ENCODE data around the gene DYNLT4. TPM values are rescaled to one million over a fixed set of nuclear protein-coding genes. Genes with fewer than 3 reads are reported as not detected.
"Not testable (repeated sequence)": the region's sequence is repeated elsewhere in the genome, so short reads cannot be mapped to it uniquely, and the experiment has no call there.

Gene DYNLT4
- total RNA-seq, 1 donor from 2014 or later: not detected

DNA sequence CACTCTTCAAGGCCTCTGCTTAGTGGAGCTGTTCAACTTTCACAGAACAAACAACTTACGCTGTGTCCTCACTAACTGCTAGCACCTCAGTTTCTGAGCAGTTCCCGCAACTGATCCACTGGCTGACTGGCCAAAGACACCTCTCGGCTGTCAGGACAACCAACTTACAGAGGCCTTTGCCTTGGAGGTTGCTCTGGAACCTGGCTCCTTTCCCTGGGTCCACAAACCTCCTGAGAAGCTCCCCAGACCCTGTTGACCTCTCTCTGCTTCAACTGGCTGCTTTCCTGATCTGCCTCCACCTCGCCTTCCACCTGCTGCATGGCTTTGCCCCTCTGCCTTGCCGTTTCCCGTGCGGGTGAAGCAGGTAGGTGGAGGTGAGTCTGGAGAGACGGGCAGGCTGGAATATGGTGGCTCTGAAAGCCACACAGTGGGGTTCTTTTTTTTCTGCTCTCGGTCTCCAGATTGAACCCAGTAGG lies 14.1 kb upstream of the DYNLT4 start:
- H3K36me3 ChIP-seq (ENCODE audit: control insufficient read depth in 3 of 3, insufficient read depth in 3 of 3, low read length in 3 of 3): no peaks in the 10 kb centered on the region
- peaks cover 10 to 19% (median 13%) of the 10 kb centered on the region in 3 donors for H3K4me1 ChIP-seq (ENCODE audit: control insufficient read depth in 3 of 3, insufficient read depth in 3 of 3, low read length in 3 of 3)
- peak overlapping the region in 1 of 3 donors; percentile 87 for H3K9ac ChIP-seq (ENCODE audit: low read depth in 1 of 3, low read length in 3 of 3)
- H3K4me3 ChIP-seq (ENCODE audit: low read length in 3 of 3): peak overlapping the region; percentile 13 to 90 (median 67)
- H3K9me3 ChIP-seq (ENCODE audit: control insufficient read depth in 3 of 3, low read length in 3 of 3): no peaks in the 10 kb centered on the region
- H3K27ac ChIP-seq (ENCODE audit: low read depth, low read length): no peak overlapping the region
- H3K27me3 ChIP-seq (ENCODE audit: control insufficient read depth in 3 of 3, insufficient read depth in 3 of 3, low read length in 3 of 3): no peaks in the 10 kb centered on the region

DNA sequence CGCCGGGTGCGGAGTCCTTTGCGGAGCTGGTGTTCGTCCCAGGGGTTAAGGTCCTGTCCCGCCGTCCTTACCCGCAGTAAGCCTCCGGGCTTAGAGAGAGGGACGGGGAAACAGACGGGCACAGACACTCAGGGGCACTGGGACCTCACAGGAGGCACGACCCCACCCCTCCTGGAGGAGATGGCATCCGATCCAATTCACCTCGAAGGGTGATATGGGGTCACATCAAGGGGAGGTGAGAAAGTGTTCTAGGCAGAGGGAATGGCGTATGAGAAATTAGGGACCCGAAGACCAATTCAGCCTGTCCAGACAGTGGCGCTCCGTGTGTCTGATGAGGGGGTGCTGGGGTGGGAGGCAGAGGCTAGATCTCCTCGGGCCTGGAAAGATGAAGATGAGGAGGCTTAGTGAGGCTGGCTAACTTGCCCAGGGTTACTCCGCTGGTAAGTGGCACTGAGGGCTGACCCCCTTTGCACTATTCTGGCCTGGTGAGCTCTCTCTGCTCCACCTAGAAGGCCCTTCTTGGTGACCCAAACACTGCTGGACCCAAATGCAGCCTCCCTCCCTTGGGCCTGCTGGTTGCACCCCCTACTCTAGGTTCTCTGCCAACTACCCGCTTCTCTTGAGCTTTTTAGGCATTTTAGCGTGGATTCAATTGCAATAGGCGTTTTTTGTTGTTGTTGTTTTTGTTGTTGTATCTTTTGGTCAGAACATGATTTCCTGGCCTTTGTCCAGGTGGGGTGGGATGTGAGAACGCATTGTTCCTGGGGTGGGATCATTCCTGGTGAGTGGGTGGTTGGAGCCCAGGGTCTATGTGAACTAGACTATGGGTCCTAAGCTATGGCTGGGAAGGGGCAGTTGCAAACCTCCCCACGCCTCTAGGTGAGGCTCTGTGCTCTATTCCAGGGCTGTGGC lies 13.4 kb upstream of the DYNLT4 start:
- no peaks in the 10 kb centered on the region for H3K9me3 ChIP-seq (ENCODE audit: control insufficient read depth in 3 of 3, low read length in 3 of 3)
- no peaks in the 10 kb centered on the region for H3K27me3 ChIP-seq (ENCODE audit: control insufficient read depth in 3 of 3, insufficient read depth in 3 of 3, low read length in 3 of 3)
- H3K4me3 ChIP-seq (ENCODE audit: low read length in 3 of 3): peak overlapping the region; percentile 67 to 90 (median 73)
- peak overlapping the region; percentile 74 to 100 (median 87) for H3K9ac ChIP-seq (ENCODE audit: low read depth in 1 of 3, low read length in 3 of 3)
- peaks cover 0 to 2% (median 0%) of the 10 kb centered on the region in 3 donors for H3K36me3 ChIP-seq (ENCODE audit: control insufficient read depth in 3 of 3, insufficient read depth in 3 of 3, low read length in 3 of 3)
- peak overlapping the region; percentile 89 for H3K27ac ChIP-seq (ENCODE audit: low read depth, low read length)
- H3K4me1 ChIP-seq (ENCODE audit: control insufficient read depth in 3 of 3, insufficient read depth in 3 of 3, low read length in 3 of 3): peaks cover 7 to 15% (median 13%) of the 10 kb centered on the region in 3 donors

DNA sequence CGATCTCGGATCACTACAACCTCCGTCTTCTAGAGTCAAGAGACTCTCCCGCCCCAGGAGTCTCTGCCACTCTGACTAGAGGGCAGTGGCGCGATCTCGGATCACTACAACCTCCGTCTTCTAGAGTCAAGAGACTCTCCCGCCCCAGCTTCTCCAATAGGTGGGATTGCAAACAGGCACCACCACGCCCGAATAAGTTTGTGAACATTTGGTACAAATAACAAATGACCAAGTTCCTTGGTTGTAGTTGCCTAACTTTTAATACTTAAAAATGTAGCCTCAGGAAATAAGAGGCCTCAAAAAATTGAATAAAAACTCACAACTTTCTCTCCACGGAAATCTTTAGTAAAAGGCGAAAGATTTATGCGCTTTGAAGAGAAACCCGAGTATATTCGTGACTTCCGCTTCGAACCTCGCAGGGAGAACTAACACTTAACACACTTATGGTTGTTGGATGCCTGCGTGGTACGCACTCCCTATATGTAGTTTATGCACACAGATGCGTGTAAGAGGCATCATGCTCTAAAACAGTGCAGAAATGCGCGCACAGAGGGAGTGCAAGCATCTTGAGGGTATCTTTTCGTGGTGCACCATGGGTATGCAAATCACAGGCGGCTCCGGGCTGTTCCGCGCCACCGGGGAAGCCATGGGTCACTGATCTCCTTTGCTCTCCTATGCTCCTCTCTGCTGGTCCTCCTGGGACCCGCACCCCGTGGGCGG lies 12.6 kb upstream of the DYNLT4 start:
- Histone ChIP-seq H3K4me1 (ENCODE audit: control insufficient read depth in 3 of 3, insufficient read depth in 3 of 3, low read length in 3 of 3) (peaks cover 7 to 15% (median 13%) of the 10 kb centered on the region in 3 donors), H3K9me3 (ENCODE audit: control insufficient read depth in 3 of 3, low read length in 3 of 3) (no peaks in the 10 kb centered on the region), H3K4me3 (ENCODE audit: low read length in 3 of 3) (peak overlapping the region; percentile 67 to 90 (median 73)), H3K36me3 (ENCODE audit: control insufficient read depth in 3 of 3, insufficient read depth in 3 of 3, low read length in 3 of 3) (peaks cover 0 to 2% (median 2%) of the 10 kb centered on the region in 3 donors), H3K9ac (ENCODE audit: low read depth in 1 of 3, low read length in 3 of 3) (peak overlapping the region; percentile 74 to 100 (median 87)), H3K27ac (ENCODE audit: low read depth, low read length) (peak overlapping the region; percentile 89), H3K27me3 (ENCODE audit: control insufficient read depth in 3 of 3, insufficient read depth in 3 of 3, low read length in 3 of 3) (no peaks in the 10 kb centered on the region)

DNA sequence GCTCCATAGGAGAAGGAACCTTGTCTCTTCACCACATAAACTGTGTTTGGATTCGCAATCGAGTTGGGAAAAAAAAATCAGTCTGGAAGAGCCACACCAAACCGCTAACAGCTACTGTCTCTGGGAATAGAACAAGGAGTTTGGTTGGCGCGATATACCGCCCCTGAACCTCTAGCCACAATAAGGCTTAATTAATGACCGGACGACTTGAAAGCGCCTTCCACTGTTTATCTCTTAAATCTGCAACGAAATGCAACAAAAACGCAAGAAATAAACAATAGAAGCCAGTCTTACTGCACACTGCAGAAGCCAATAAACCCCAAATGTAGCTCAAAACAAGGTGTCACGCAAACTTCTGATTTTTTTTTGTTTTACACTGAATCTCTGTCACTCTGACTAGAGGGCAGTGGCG lies 12.1 kb upstream of the DYNLT4 start:
- peak overlapping the region; percentile 67 to 90 (median 73) for H3K4me3 ChIP-seq (ENCODE audit: low read length in 3 of 3)

DNA sequence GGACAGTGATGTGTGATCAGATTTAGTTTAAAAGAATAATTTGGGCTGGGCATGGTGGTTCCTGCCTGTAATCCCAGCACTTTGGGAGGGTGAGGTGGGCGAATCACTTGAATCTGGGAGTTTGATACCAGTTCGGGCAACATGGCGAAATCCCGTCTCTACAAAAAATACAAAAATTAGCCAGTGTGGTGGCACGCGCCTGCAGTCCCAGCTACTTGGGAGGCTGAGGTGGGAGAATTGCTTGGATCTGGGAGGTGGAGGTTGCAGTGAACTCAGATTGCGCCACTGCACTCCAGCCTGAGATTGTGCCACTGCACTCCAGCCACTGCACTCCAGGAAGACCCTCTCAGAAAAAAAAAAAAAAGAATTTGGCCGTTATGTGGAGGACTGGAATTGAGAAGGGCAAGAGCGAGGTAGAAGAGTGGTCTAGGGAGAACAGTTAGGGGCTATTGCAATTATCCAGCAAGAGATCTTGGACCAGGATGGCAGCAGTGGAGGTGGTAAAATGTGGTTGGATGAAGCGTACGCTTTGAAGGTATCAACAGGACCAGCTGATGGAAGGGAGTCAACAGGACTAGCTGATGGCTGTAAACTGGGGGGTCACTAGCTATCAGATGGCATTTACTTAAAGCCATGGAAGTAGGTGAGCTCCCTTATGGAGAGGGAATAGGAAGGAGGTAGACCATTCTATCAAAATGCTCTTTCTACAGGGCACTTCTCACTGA lies 10.8 kb upstream of the DYNLT4 start:
- Histone ChIP-seq H3K9me3 (ENCODE audit: control insufficient read depth in 3 of 3, low read length in 3 of 3) (no peaks in the 10 kb centered on the region), H3K4me1 (ENCODE audit: control insufficient read depth in 3 of 3, insufficient read depth in 3 of 3, low read length in 3 of 3) (peaks cover 13 to 25% (median 14%) of the 10 kb centered on the region in 3 donors), H3K9ac (ENCODE audit: low read depth in 1 of 3, low read length in 3 of 3) (no peak overlapping the region), H3K27ac (ENCODE audit: low read depth, low read length) (no peak overlapping the region), H3K27me3 (ENCODE audit: control insufficient read depth in 3 of 3, insufficient read depth in 3 of 3, low read length in 3 of 3) (no peaks in the 10 kb centered on the region), H3K4me3 (ENCODE audit: low read length in 3 of 3) (no peak overlapping the region), H3K36me3 (ENCODE audit: control insufficient read depth in 3 of 3, insufficient read depth in 3 of 3, low read length in 3 of 3) (peaks cover 0 to 3% (median 2%) of the 10 kb centered on the region in 3 donors)

More for the DNA sequence above, 12.1 kb upstream of the DYNLT4 start:
- Histone ChIP-seq H3K27ac (ENCODE audit: low read depth, low read length) (peak overlapping the region; percentile 89), H3K4me1 (ENCODE audit: control insufficient read depth in 3 of 3, insufficient read depth in 3 of 3, low read length in 3 of 3) (peaks cover 7 to 15% (median 13%) of the 10 kb centered on the region in 3 donors), H3K27me3 (ENCODE audit: control insufficient read depth in 3 of 3, insufficient read depth in 3 of 3, low read length in 3 of 3) (no peaks in the 10 kb centered on the region), H3K36me3 (ENCODE audit: control insufficient read depth in 3 of 3, insufficient read depth in 3 of 3, low read length in 3 of 3) (peaks cover 0 to 2% (median 2%) of the 10 kb centered on the region in 3 donors), H3K9me3 (ENCODE audit: control insufficient read depth in 3 of 3, low read length in 3 of 3) (no peaks in the 10 kb centered on the region), H3K9ac (ENCODE audit: low read depth in 1 of 3, low read length in 3 of 3) (peak overlapping the region; percentile 74 to 100 (median 87))

DNA sequence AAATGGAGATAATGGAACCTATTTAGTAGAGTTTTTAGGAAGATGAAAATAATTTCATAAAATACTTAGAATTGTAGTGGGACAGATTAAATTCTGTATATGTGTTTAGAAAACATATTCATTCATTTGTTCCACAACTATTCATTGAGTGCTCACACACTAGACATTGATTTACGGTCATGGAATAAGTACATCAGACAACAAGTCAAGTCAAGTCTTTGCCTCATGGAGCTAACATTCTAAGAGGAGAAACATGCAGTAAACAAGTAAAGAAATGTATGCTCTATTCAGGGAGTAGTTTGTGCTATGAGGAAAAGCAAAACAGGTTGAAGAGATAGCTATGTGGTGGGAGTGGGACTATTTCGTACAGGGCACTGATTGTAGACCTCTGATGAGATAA lies 10.2 kb upstream of the DYNLT4 start:
- Histone ChIP-seq H3K27me3 (ENCODE audit: control insufficient read depth in 3 of 3, insufficient read depth in 3 of 3, low read length in 3 of 3) (no peaks in the 10 kb centered on the region), H3K36me3 (ENCODE audit: control insufficient read depth in 3 of 3, insufficient read depth in 3 of 3, low read length in 3 of 3) (peaks cover 0 to 3% (median 2%) of the 10 kb centered on the region in 3 donors), H3K9me3 (ENCODE audit: control insufficient read depth in 3 of 3, low read length in 3 of 3) (no peaks in the 10 kb centered on the region), H3K4me1 (ENCODE audit: control insufficient read depth in 3 of 3, insufficient read depth in 3 of 3, low read length in 3 of 3) (peaks cover 17 to 31% (median 17%) of the 10 kb centered on the region in 3 donors), H3K9ac (ENCODE audit: low read depth in 1 of 3, low read length in 3 of 3) (no peak overlapping the region), H3K27ac (ENCODE audit: low read depth, low read length) (no peak overlapping the region), H3K4me3 (ENCODE audit: low read length in 3 of 3) (no peak overlapping the region)

DNA sequence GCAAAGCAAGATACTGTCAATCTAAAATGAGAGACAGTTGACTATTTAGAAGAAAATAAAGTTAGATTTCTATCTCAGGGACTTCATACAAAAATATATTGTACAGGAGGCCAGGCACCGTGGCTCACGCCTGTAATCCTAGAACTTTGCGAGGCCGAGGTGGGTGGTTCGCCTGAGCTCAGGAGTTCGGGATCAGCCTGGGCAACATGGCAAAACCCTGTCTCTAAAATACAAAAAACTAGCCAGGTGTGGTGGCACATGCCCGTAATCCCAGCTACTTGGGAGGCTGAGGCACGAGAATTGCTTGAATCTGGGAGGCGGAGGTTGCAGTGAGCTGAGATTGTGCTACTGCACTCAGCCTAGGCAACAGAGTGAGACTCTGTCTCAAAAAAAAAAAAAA lies 8.8 kb upstream of the DYNLT4 start:
- H3K36me3 ChIP-seq (ENCODE audit: control insufficient read depth in 3 of 3, insufficient read depth in 3 of 3, low read length in 3 of 3); H3K27me3 ChIP-seq (ENCODE audit: control insufficient read depth in 3 of 3, insufficient read depth in 3 of 3, low read length in 3 of 3); H3K9me3 ChIP-seq (ENCODE audit: control insufficient read depth in 3 of 3, low read length in 3 of 3); H3K27ac ChIP-seq (ENCODE audit: low read depth, low read length); H3K9ac ChIP-seq (ENCODE audit: low read depth in 1 of 3, low read length in 3 of 3); H3K4me3 ChIP-seq (ENCODE audit: low read length in 3 of 3): not testable (repeated sequence)
- peaks cover 18 to 37% (median 28%) of the 10 kb centered on the region in 3 donors for H3K4me1 ChIP-seq (ENCODE audit: control insufficient read depth in 3 of 3, insufficient read depth in 3 of 3, low read length in 3 of 3)

DNA sequence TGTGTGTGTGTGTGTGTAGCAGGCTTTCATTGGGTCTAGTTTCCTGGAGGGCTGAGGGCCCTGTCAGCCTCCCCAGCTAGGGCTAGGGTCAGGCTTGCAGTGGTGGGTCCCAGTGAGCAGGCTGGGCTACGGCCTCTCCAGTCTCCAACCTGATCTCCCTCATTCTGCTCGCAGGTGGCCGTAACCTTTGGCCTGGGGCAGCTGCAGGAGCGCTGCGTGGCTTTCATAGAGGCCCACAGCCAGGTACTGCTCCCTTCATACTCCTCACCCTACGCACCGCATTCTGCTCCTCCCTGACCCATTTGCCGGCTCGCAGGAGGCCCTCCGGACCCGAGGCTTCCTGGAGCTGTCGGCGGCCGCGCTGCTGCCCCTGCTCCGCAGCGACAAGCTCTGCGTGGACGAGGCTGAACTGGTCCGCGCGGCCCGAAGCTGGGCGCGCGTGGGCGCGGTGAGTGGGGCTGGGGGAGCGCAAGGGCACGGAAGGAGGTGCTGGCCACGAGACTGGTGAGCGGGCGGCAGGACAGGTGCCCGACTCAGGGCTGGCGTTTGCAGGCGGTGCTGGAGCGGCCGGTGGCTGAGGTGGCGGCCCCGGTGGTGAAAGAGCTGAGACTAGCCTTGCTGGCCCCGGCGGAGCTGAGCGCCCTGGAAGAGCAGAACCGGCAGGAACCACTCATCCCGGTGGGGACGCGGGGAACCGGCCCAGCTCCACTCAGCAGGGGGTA lies 5.8 kb upstream of the DYNLT4 start:
- peak overlapping the region; percentile 80 to 84 (median 81) for H3K4me3 ChIP-seq (ENCODE audit: low read length in 3 of 3)
- peak overlapping the region; percentile 71 for H3K27ac ChIP-seq (ENCODE audit: low read depth, low read length)
- H3K27me3 ChIP-seq (ENCODE audit: control insufficient read depth in 3 of 3, insufficient read depth in 3 of 3, low read length in 3 of 3): no peaks in the 10 kb centered on the region
- peaks cover 0 to 5% (median 2%) of the 10 kb centered on the region in 3 donors for H3K36me3 ChIP-seq (ENCODE audit: control insufficient read depth in 3 of 3, insufficient read depth in 3 of 3, low read length in 3 of 3)
- H3K9ac ChIP-seq (ENCODE audit: low read depth in 1 of 3, low read length in 3 of 3): peak overlapping the region; percentile 76 to 87 (median 81)
- peaks cover 38 to 55% (median 49%) of the 10 kb centered on the region in 3 donors for H3K4me1 ChIP-seq (ENCODE audit: control insufficient read depth in 3 of 3, insufficient read depth in 3 of 3, low read length in 3 of 3)
- H3K9me3 ChIP-seq (ENCODE audit: control insufficient read depth in 3 of 3, low read length in 3 of 3): no peaks in the 10 kb centered on the region

DNA sequence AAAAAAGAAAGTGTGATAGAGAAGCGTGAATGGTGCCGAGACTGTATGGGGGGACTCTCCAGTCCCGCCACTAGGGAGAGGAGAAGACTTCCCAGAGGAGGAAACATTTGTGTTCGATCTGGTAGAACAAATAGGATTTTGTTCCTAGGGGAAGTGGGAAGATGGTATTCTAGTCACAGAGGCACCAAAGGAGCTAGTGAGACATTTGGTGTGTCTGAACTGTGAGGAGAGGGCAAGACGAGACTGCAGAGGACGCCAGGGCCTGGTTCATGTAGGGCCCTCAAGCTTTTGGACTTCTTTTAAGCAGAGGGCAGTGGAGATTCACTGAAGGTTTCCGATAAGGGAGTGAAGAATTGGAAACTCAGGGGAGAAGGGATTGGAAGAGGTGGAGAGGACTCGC lies 4.1 kb upstream of the DYNLT4 start:
- peak overlapping the region; percentile 98 for H3K27ac ChIP-seq (ENCODE audit: low read depth, low read length)
- H3K36me3 ChIP-seq (ENCODE audit: control insufficient read depth in 3 of 3, insufficient read depth in 3 of 3, low read length in 3 of 3): peaks cover 0 to 8% (median 2%) of the 10 kb centered on the region in 3 donors
- H3K27me3 ChIP-seq (ENCODE audit: control insufficient read depth in 3 of 3, insufficient read depth in 3 of 3, low read length in 3 of 3): no peaks in the 10 kb centered on the region
- no peak overlapping the region for H3K9ac ChIP-seq (ENCODE audit: low read depth in 1 of 3, low read length in 3 of 3)
- no peak overlapping the region for H3K4me3 ChIP-seq (ENCODE audit: low read length in 3 of 3)
- peaks cover 55 to 73% (median 67%) of the 10 kb centered on the region in 3 donors for H3K4me1 ChIP-seq (ENCODE audit: control insufficient read depth in 3 of 3, insufficient read depth in 3 of 3, low read length in 3 of 3)
- no peaks in the 10 kb centered on the region for H3K9me3 ChIP-seq (ENCODE audit: control insufficient read depth in 3 of 3, low read length in 3 of 3)

Measured in skeletal muscle tissue (tissue), 4 donors.